Suppressor macrophage treated with lipopolysaccharide for 4 hours (primary cell): Measurements from ENCODE around the gene PERM1.
"Not testable (repeated sequence)": the region's sequence is repeated elsewhere in the genome, so short reads cannot be mapped to it uniquely, and the experiment has no call there.

Source experiments
- DNase-seq: peaks from one replicate; pipeline ENCODE4 v3.0.0-alpha.2; 2020

PERM1 gene, protein sequence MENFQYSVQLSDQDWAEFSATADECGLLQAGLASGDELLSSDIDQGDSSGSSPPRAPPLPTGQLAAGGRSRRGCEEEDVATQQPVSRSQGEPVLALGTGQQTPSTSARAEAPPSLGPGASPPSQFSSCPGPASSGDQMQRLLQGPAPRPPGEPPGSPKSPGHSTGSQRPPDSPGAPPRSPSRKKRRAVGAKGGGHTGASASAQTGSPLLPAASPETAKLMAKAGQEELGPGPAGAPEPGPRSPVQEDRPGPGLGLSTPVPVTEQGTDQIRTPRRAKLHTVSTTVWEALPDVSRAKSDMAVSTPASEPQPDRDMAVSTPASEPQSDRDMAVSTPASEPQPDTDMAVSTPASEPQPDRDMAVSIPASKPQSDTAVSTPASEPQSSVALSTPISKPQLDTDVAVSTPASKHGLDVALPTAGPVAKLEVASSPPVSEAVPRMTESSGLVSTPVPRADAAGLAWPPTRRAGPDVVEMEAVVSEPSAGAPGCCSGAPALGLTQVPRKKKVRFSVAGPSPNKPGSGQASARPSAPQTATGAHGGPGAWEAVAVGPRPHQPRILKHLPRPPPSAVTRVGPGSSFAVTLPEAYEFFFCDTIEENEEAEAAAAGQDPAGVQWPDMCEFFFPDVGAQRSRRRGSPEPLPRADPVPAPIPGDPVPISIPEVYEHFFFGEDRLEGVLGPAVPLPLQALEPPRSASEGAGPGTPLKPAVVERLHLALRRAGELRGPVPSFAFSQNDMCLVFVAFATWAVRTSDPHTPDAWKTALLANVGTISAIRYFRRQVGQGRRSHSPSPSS

DNA sequence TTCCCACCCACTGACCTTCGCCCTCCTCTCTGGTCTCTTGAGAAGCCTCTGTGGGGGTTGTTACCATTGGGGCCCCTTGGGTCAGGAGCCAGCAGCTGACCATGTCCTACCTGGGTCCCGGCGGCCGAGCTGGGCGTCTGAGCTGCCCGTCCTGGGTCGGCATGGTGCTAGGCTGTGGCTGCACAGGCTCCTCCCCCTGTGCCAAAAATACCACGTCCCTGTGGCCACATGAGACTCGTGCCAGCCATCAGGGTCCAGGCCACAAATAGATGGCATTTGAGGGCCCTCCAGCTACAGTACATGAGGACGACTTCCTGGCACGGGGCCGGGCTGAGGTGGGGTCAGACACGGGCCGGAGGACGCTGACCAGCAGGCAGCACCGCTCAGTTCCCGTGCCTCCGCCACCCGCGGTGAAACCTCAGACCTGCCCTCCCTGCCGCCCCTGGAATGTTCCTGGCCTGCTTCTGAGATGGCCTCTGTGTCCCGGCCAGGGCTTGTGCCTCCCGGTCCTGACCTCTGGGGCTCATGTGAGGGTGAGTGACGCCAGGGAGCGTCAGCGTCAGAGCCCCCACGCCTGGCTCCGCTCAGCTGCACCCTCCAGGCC is at the start of gene PERM1:
PERM1 (minus strand) TSS at position 139 of the 604 bp plus-strand sequence. CDS start 1,064 bp downstream, outside the sequence.
- DNase-seq: no peak

DNA sequence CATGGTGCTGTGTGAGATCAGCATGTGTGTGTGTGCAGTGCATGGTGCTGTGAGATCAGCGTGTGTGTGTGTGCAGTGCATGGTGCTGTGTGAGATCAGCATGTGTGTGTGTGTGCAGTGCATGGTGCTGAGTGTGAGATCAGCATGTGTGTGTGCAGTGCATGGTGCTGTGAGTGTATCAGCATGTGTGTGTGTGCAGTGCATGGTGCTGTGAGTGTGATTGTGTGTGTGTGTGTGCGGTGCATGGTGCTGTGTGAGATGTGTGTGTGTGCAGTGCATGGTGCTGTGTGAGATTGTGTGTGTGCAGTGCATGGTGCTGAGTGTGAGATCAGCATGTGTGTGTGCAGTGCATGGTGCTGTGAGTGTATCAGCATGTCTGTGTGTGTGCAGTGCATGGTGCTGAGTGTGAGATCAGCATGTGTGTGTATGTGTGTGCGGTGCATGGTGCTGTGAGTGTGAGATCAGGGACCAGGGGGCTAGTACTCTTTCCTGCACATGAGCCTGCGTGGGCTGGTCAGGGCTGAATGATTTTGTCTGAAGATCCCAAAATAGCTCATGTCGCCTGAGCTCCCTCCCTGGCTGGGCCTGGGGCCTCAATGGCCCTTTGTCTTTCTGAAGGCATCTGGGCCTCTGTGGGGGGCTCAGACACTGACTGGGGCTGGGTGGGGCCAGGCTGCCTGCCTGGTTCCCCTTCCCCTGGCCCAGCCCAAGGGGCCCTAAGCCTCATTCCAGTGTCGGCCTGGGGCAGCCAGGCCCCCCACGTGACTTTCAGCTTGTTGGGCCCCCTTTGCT is 49.2 kb upstream of the PERM1 start:
- DNase-seq: not testable (repeated sequence)

DNA sequence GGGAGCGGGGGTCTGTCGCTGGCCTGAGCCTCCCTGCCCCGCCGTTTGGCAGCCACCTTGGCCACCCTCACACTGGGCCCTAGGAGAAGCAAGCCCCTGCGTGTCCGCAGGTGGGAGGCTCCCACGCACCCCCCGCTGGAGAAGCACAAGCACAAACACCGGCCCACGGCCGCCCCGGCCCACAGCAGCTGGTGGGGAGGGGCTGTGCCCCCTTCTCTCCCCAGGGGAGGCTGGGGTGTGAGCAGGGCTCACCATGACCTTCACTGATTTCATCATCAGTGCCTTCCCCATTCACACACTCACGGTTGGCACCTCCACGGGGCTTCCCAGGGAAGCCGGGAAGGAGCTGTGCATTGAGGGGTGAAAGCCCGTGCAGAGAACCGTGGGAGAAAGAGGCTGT is 45.9 kb upstream of the PERM1 start:
- no peak for DNase-seq

DNA sequence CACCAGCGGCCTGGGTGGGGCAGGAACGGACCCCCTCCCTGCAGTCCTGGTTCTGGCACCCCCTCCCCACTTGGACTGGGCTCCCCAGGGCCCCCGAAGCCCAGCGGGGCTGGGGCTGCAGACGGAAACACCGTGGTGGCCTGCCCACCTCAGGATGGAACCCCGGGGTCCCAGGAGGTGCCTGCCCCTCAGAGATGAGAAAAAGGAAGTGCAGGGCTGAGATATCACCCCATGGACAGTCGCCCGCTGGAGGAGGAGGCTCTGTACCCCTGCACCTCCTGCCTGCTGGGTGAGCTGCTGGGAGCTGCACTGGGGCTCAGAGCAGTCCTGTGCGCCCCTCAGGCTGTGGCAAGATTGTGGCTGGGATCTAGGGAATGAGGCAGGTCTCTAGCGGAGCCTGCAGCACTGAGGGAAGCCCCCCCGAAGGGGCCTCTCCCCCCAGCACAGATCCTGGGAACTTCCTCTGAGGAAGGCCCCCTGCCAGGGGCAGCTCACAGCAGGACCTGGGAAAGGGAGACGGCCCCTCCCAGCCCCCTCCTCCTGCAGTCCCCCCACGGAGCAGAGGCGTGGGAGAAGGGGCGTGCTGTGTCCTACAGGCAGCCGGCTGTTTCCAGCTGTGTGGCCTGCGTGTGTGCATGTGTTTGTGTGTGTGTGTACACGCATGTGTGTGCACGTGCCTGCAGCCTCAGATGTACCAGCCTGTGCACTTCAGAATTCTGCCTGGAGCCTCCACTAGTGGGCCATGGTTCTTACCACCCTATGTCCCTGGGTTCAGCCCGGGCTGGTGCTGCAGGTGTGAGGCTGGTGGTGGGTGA is 44.9 kb upstream of the PERM1 start:
- DNase-seq: no peak

DNA sequence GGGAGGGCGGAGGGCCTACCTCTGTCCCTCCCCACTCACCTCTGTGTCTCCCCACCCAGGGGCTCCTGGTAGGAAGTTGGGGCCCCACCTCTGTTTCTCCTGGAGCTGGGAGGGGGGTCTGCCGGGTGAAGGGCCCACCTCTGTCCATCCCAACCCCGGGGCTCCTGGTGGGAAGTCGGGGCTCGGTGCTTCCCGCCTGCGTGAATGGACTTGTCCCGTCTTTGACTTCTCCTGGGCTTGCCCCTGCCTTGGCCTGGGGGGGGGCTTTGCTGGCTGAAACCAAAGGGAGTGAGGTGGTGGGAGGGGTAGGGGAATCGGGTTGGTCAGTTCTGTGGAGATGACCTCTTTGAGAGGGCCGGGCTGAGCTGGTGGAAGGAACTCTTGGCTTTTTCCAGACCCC is 43.8 kb upstream of the PERM1 start:
- DNase-seq: no peak

DNA sequence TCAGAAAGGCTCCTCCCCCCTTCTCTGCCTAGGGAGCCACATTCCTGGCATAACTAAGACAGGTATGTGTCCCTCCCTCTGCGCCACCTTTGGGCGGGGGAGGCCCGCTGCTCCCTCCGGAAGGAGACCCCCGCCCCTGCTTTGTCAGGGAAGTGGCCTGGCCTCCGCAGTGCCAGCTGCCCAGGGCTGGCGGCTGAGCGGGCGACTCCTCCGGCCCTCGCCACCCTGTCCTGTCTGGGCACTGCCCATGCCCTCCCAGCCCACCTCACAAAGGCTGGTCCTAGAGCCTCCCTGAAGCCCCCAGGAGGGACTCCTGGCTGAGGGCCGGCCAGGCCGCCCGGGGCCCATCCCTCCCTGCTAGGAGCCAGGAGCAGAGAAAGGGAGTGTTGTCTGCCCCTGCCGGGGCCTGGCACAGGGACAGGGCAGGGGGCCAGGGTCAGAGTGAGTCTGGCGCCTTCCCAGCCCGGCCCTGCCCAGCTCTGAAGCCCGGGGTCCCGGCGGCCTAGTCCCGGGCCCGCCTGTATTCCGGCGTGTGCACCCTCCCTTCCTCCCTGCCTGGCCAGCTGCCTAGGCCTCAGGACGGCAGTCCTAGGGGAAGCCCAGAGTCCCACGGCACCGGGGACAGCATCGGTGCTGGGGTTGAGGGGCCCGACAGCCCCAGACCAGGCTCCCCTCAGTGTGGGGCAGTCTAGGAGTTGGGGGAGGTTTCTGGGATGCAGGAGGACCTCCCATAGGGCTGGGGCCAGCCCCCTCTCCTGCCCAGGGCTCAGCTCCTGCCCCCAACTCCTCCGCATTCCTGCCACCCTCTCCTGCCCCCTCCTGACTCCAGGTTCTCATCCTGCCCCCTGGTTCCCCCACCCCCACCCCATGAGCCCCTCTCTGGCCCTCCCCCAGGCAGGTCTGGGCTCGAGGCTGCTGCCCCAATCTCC is 43.1 kb upstream of the PERM1 start:
- DNase-seq: no peak

DNA sequence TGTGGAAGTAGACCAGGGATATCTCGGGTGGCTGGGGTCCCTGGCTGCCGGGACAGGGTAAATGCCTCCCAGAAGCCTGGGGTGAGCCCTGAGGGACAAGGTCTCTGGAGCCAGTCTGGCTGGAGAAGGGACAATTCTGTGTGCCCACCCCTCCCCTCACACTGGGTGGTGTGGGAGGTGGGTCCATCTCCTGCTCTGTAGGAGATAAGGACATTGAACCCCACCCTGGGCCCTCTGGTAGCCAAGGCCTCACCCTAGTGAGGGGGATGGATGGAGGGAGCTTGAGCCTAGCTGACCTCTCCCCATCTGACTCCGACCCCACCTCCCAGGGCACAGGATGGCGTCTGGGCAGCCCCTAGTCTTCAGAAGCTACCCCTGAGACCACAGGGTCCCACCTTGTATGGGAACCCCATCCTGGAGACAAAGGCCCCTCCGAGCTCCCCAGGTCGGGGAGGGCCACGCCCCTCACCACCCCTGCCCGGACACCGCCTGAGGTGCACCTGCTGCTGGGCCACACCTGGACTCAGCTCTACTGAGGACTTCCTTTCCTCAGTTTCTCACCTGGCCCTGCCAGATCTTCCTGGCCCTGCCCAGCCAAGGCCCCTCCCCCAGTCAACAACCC is 42.4 kb upstream of the PERM1 start:
- no peak for DNase-seq

DNA sequence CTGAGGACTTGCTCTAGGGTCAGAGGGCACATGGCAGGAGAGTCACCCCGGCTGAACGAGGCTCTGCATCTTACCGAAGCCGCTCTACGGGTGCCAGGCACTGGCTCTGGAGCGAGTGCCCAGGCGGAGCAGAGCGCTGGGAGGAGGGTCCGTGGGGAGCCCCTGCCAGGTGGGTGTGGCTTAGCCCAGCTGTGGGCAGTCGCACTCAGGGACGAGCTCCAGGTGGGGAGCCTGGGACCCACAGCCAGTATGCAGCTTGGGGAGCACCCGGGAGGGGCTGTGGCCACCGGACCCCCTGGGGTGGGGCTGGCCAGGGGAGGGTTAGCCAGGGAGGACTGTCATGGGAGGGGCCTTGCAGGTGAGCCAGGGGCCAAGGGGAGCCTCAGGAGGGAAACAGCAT is 41.8 kb upstream of the PERM1 start:
- no peak for DNase-seq

DNA sequence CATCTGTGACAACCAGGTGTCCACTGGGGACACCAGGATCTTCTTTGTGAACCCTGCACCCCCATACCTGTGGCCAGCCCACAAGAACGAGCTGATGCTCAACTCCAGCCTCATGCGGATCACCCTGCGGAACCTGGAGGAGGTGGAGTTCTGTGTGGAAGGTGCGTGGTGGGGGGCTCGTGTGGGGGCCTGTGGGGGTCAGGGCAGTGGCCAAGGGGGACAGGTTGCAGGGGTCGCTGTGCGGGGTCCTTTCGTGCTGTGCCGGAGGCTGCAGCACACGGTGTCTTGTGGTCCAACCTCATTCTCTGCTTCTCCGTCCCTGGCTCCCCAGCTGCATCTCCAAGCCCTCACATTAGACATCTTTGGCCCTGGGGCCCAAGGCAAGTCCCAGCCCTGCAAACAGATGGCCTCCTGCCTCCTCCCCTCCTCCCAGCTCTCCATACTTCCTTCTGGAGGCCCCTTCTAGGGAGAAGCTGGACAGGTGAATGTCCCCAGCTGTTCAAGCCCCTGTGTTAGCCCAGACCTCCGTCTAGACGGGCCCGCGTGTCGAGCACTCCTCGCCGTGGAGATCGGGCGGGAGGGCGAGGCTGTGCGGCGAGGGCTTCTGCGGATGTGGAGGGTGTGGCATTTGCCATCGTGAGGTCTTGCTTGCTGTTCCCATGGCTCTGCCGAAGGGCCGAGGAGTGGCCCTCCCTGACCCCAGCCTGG is 40.6 kb upstream of the PERM1 start:
- no peak for DNase-seq

DNA sequence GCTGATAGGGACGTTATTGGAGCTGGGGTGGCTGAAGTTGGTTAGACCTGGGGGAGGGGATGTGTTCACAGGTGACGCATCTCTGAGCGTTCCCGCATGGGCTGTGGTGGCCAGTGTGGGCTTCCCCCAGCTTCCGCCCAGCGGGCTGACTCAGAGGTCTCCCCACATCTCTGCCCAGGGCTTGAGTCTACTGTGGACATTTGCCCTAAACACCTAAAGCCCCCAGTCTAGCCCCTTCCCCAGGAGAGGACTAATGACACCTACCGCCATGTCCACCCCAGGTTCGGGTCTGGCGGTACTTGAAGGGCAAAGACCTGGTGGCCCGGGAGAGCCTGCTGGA is 40.0 kb upstream of the PERM1 start:
- no peak for DNase-seq

DNA sequence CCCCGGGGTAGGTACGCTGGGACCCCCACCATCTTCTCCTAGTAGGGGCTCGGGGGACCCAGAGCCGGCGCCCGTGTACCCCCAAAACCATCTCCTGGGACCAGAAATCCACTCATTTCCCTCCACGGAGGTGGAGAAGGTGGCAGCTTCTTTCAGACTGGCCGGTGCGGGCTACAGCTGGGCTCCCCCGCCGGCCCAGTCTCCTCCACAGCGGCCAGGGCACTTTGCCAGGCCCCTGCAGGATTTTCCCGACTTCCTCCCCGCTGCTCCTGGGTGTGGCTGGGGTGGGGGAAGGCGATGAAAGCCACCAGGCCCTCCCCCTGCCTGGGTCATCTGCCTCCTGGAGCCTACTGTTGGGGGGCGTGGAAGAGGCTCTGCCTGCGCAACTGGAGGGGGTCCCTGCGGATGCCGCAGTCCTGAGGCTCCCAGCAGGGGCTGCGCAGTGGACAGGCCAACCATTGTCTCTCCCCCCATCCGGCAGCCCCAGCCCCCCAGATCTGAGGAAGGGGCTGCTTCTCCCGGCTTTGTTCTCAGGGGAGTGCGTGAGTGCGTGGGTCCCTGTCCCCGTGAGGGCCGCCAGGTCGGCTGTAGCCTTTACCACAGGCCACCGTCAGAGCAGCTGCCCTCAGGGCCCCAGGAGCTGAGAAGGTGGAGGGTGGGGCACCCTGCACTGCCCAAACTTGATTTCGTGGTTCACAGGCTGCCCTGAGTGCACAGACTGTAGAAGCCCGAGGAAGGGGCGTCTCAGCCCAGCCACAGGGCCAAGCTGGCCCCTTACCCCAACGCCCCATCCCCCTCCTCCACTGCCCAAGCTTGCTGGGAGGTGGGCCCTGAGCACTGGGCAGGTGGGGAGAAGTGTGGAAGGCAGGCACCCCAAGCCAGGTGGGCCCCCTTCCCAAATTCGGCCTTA is 39.4 kb upstream of the PERM1 start:
- DNase-seq: peak; percentile 86

DNA sequence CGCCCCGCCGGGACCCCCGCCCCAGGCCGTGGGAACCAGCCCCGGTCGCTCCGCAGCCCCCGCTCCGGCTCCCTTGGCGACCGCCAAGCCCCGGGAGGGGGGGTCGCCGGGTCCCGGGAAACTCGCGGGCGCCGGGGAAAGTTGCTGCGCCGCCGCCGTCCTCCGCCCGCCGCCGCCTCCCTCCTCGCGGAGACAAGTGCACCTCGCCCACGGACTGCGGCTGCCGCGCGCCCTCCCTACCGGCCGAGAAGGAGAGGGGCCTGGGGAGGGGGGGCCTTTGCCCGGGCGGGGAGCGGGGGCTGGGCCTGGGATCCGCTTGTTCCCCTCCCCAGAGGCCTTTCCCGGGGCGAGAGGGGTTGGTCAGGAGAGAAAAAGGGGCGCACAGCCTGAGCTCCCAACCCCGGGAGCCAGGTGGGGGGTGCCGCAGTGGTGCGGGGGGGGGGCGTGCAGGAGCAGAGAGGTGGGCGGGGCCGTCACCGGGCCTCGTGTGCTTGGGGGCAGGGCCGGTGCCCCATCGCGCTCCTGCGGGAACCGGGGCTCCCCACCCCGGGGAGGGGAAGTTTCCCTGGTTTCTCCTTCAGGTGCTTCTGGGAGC is 38.6 kb upstream of the PERM1 start:
- peak; percentile 34 for DNase-seq

DNA sequence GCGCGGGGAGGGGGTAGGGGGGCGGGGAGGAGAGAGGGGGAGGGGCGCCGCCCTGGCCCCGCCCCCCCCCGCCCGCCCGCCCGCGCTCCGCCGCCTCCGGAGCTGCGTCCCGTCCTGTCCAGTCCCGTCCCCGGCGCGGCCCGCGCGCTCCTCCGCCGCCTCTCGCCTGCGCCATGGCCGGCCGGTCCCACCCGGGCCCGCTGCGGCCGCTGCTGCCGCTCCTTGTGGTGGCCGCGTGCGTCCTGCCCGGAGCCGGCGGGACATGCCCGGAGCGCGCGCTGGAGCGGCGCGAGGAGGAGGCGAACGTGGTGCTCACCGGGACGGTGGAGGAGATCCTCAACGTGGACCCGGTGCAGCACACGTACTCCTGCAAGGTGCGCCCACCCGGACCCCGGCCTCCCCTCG is 38.1 kb upstream of the PERM1 start, which contains the start of gene AGRN:
AGRN (plus strand) TSS at position 121 of the 405 bp plus-strand sequence; CDS start at position 174, 53 bp downstream.
- DNase-seq: no peak

DNA sequence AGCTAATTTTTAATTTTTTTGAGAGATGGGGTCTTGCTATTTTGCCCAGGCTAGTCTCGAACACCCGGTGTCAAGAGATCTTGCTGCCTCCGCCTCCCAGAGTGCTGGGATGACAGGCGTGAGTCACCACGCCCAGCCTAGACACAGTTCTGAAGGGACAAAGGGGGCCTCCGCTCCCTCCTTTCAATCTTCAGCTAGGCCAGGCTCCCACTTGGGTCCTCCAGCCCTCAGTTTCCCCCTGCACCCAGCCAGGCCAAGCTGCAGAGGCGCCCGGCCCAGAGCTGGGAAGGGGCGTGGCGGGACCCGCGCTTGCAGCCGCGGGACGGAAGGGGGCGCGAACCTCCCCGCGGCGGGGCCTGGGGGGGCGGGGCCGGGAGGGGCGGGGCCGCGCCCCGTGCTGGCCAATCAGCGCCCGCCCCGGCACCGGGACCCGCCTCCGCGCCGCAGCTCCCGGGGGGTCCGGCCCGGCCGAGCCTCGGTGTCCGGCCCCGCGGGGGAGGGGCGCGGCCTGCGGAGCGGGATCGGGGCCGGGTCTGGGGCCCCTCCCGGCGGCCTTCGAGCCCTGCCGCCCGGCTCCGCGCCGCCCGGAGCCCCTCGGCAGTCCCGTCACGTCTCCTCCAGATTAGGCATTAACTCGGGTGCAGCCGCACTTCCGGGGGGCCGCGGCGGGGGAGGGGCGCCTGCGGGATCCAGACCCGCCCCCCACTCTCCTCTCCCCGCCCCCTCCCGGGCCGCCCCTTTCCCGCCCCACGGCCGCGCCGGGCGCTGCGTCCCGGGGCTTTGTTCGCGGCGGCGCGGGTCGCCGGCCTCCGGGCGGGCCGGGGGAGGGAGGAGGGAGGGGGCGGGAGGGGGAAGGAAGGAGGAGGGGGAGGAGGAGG is 37.5 kb upstream of the PERM1 start:
- DNase-seq: peak; percentile 94

DNA sequence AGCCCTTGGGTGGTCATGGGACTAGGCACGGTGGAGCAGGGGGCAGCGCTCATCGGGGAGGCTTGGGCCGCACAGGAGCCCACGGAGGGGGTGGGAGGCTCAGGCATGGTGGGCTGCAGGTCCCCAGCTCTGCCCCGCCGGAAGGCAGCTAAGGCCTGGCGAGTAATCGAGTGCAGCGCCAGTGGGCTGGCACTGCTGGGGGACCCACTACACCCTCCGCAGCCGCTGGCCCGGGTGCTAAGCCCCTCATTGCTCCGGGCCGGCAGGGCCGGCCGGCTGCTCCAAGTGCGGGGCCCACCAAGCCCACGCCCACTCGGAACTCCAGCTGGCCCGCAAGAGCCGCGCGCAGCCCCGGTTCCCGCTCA is 36.4 kb upstream of the PERM1 start:
- DNase-seq: not testable (repeated sequence)

DNA sequence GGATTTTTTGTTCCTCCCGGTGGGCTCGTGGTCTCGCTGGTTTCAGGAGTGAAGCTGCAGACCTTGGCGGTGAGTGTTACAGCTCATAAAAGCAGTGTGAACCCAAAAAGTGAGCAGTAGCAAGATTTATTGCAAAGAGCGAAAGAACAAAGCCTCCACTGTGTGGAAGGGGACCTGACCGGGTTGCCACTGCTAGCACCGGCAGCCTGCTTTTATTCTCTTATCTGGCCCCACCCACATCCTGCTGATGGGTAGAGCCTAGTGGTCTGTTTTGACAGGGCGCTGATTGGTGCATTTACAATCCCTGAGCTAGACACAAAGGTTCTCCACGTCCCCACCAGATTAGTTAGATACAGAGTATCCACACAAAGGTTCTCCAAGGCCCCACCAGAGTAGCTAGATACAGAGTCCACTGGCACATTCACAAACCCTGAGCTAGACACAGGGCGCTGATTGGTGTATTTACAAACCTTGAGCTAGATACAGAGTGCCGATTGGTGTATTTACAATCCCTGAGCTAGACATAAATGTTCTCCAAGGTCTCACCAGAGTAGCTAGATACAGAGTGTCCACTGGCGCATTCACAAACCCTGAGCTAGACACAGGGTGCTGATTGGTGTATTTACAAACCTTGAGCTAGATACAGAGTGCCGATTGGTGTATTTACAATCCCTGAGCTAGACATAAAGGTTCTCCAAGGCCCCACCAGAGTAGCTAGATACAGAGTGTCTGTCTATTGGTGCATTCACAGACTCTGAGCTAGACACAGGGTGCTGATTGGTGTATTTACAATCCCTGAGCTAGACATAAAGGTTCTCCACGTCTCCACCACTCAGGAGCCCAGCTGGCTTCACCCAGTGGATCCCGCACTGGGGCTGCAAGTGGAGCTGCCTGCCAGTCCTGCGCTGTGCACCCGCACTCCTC is 35.8 kb upstream of the PERM1 start:
- not testable (repeated sequence) for DNase-seq
